Smooth muscle cell (in vitro differentiated cells): Measurements from ENCODE around the gene RPA3. TPM values are rescaled to one million over a fixed set of nuclear protein-coding genes. Genes with fewer than 3 reads are reported as not detected.
A peak's percentile ranks its signal among the peaks of the same experiment; 100 is the strongest.

Experiments used
- DNase-seq: peaks from one replicate; lab custom pipeline; 2025; ENCODE audit not compliant: unreplicated experiment; lab: John Stamatoyannopoulos, UW
- H2AFZ ChIP-seq: fragments of 200-600 bp; sonication (generic); 2 replicates; pipeline ENCODE4 v1.6.0; 2016; ENCODE audit warnings: antibody characterized with exemption, low read depth, mild to moderate bottlenecking
- H3F3A ChIP-seq: fragments of 200-600 bp; sonication (generic); 2 replicates; pipeline ENCODE4 v1.6.0; 2017; ENCODE audit warnings: antibody characterized with exemption, low read depth
- H3K27ac ChIP-seq: fragments of 200-600 bp; sonication (generic); 2 replicates; pipeline ENCODE4 v1.5.1; 2016; ENCODE audit warnings: low read depth, mild to moderate bottlenecking
- H3K27me3 ChIP-seq: fragments of 200-600 bp; sonication (generic); 2 replicates; pipeline ENCODE4 v1.6.1; 2016; ENCODE audit warnings: low read depth, mild to moderate bottlenecking
- H3K36me3 ChIP-seq: fragments of 200-600 bp; sonication (generic); 2 replicates; pipeline ENCODE4 v1.5.1; 2016; ENCODE audit warnings: low read depth
- H3K4me1 ChIP-seq: fragments of 200-600 bp; sonication (generic); 2 replicates; pipeline ENCODE4 v1.5.1; 2016; ENCODE audit warnings: low read depth
- H3K4me2 ChIP-seq: fragments of 200-600 bp; sonication (generic); 2 replicates; pipeline ENCODE4 v1.6.0; 2016; ENCODE audit warnings: mild to moderate bottlenecking
- H3K4me3 ChIP-seq: fragments of 200-600 bp; sonication (generic); 2 replicates; pipeline ENCODE4 v1.5.1; 2016; ENCODE audit warnings: mild to moderate bottlenecking
- H3K79me2 ChIP-seq: fragments of 200-600 bp; sonication (generic); 2 replicates; pipeline ENCODE4 v1.6.0; 2016; ENCODE audit warnings: low read depth, mild to moderate bottlenecking
- H3K9ac ChIP-seq: fragments of 200-600 bp; sonication (generic); 2 replicates; pipeline ENCODE4 v1.6.0; 2016; ENCODE audit warnings: low read depth
- H3K9me3 ChIP-seq: fragments of 200-600 bp; sonication (generic); replicated peaks from 2 replicates; pipeline ENCODE4 v1.5.1; 2016; ENCODE audit warnings: low read depth
- H4K20me1 ChIP-seq: fragments of 200-600 bp; sonication (generic); 2 replicates; pipeline ENCODE4 v1.6.0; 2016; ENCODE audit warnings: low read depth
- CTCF ChIP-seq: fragments of 200-600 bp; sonication (generic); IDR thresholded peaks from 2 replicates; pipeline ENCODE4 v1.5.1; 2017; ENCODE audit warnings: borderline replicate concordance, mild to moderate bottlenecking, antibody characterized with exemption; ENCODE audit not compliant: insufficient read depth, poor library complexity, severe bottlenecking
- WGBS: methylation state at CpG from one replicate; pipeline ENCODE4 v1.1.7; 2016; ENCODE audit warnings: low lambda C conversion rate; 5-methylcytosine and 5-hydroxymethylcytosine counted together
- polyA plus RNA-seq: library from polyadenylated mRNA; unstranded; fragments of >200 nt; fragmentation: Nextera tagmentation; extraction: Ambion mirVana; gene quantifications from 2 replicates; pipeline ENCODE4 v1.2.1, GENCODE V29; 2016
- total RNA-seq: library from RNA; depleted of rRNA; stranded (reverse); fragments of >200 nt; gene quantifications from 2 replicates; pipeline ENCODE4 v1.2.3, GENCODE V29; 2014

Gene RPA3
- total and polyA plus RNA-seq, 2 experiments from 2014 or later: 37.2 to 63.7 TPM

- DNase-seq: no peak
- Histone ChIP-seq H3K27me3 (no peaks in the 10 kb centered on the region), H2AFZ (no peak overlapping the region), H4K20me1 (no peaks in the 10 kb centered on the region), H3K36me3 (peaks cover 11% of the 10 kb centered on the region), H3F3A (no peaks in the 10 kb centered on the region), H3K4me2 (no peak overlapping the region), H3K4me1 (no peaks in the 10 kb centered on the region), H3K9ac (no peak overlapping the region), H3K27ac (no peak overlapping the region), H3K9me3 (no peaks in the 10 kb centered on the region), H3K4me3 (no peak overlapping the region), H3K79me2 (no peaks in the 10 kb centered on the region)
- WGBS: 97% methylated on average over 5 of the region's 5 CpGs
- TF ChIP-seq CTCF: no peak
These were observed 122.2 kb downstream of the RPA3 start for GRCh38 chr7:7596176-7596575.

GRCh38 chr7:7595451-7595850 is 123.0 kb downstream of the RPA3 start:
- H3K9me3 ChIP-seq: no peaks in the 10 kb centered on the region

More at GRCh38 chr7:7595451-7595850, 123.0 kb downstream of the RPA3 start:
- Histone ChIP-seq H3K4me1 (no peaks in the 10 kb centered on the region), H2AFZ (no peak overlapping the region), H3K79me2 (no peaks in the 10 kb centered on the region), H3K36me3 (peaks cover 11% of the 10 kb centered on the region), H3K9ac (no peak overlapping the region), H3K4me2 (no peak overlapping the region), H3K4me3 (no peak overlapping the region), H3K27ac (no peak overlapping the region), H3F3A (no peaks in the 10 kb centered on the region), H3K27me3 (no peaks in the 10 kb centered on the region), H4K20me1 (no peaks in the 10 kb centered on the region)
- WGBS: 75% methylated on average over 1 of the region's 1 CpG
- TF ChIP-seq CTCF: peak; percentile 48
- DNase-seq: no peak

Other genes with a start within 250 kb of the RPA3 start
- gene COL28A1, start 182.7 kb downstream of the RPA3 start, total RNA-seq: 0.04 and 0.13 TPM in 2 replicates
- gene COL28A1, start 182.7 kb downstream of the RPA3 start, polyA plus RNA-seq: not detected in 2 replicates
- 25.9 and 30.7 TPM in 2 replicates for gene MIOS, start 151.7 kb downstream of the RPA3 start, total RNA-seq
- gene MIOS, start 151.7 kb downstream of the RPA3 start, polyA plus RNA-seq: 10.3 and 16.5 TPM in 2 replicates
- gene UMAD1, start 77.9 kb downstream of the RPA3 start, total RNA-seq: 23.0 and 24.3 TPM in 2 replicates
- 13.7 and 17.2 TPM in 2 replicates for gene UMAD1, start 77.9 kb downstream of the RPA3 start, polyA plus RNA-seq